ENCODE measurements around the gene CYP2E1. TPM values are rescaled to one million over a fixed set of nuclear protein-coding genes. Genes with fewer than 3 reads are reported as not detected.

Gene CYP2E1
- total RNA-seq = 1 to 10 TPM in 1 of 2 donors, under 1 TPM in 1; 0.68 to 2.2 TPM
- polyA plus RNA-seq (ENCODE audit: insufficient read length in 6 of 6) = 1 to 10 TPM; 1.5 to 3.2 (median 1.9) TPM
- long read RNA-seq, donor 1 = 0 reads
- long read RNA-seq, donor 2 = 0 reads
- long read RNA-seq, donor 3 = 0 reads
- long read RNA-seq, donor 4 = 0 reads
- long read RNA-seq, donor 5 = 0 reads
- long read RNA-seq, donor 6 = 0 reads
- long read RNA-seq, donor 7 = 0 reads
- long read RNA-seq, donor 8 = 0 reads
- long read RNA-seq, donor 9 = 0 reads
- long read RNA-seq, donor 10 = 0 reads
- long read RNA-seq, donor 11, partial matches to known transcripts = 0 of 1 reads
- long read RNA-seq, donor 11, other reads (novel, unspliced or antisense) = 0 of 1 reads
- long read RNA-seq, donor 12 = 0 reads

DNA sequence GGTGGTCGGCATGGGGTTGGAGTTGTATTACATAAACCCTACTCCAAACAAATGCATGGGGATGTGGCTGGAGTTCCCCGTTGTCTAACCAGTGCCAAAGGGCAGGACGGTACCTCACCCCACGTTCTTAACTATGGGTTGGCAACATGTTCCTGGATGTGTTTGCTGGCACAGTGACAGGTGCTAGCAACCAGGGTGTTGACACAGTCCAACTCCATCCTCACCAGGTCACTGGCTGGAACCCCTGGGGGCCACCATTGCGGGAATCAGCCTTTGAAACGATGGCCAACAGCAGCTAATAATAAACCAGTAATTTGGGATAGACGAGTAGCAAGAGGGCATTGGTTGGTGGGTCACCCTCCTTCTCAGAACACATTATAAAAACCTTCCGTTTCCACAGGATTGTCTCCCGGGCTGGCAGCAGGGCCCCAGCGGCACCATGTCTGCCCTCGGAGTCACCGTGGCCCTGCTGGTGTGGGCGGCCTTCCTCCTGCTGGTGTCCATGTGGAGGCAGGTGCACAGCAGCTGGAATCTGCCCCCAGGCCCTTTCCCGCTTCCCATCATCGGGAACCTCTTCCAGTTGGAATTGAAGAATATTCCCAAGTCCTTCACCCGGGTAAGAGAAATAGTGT is at the start of gene CYP2E1:
Gene CYP2E1 (plus strand): TSS at position 407 of the 632 bp plus-strand sequence. CDS start 33 bp downstream, at position 440.
- TF ChIP-seq, protein P1, sequence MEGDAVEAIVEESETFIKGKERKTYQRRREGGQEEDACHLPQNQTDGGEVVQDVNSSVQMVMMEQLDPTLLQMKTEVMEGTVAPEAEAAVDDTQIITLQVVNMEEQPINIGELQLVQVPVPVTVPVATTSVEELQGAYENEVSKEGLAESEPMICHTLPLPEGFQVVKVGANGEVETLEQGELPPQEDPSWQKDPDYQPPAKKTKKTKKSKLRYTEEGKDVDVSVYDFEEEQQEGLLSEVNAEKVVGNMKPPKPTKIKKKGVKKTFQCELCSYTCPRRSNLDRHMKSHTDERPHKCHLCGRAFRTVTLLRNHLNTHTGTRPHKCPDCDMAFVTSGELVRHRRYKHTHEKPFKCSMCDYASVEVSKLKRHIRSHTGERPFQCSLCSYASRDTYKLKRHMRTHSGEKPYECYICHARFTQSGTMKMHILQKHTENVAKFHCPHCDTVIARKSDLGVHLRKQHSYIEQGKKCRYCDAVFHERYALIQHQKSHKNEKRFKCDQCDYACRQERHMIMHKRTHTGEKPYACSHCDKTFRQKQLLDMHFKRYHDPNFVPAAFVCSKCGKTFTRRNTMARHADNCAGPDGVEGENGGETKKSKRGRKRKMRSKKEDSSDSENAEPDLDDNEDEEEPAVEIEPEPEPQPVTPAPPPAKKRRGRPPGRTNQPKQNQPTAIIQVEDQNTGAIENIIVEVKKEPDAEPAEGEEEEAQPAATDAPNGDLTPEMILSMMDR (IDR thresholded peaks at IDR 0.05) = no peak
- Histone ChIP-seq H3K27ac (no peak within 1 kb of the TSS), H3K4me1 (peaks cover 3 to 21% of the 10 kb centered on the region in 2 donors), H3K9me3 (peaks cover 0 to 20% of the 10 kb centered on the region in 2 donors), H3K27me3 (peaks cover 33 to 64% of the 10 kb centered on the region in 2 donors), H3K36me3 (no peaks in the 10 kb centered on the region), H3K4me3 (peak within 1 kb of the TSS in 1 of 2 donors; percentile 0)
- intact Hi-C loops (cut with DNase I) = no loop called here
- ATAC-seq (no peak), DNase-seq (no peak)

DNA sequence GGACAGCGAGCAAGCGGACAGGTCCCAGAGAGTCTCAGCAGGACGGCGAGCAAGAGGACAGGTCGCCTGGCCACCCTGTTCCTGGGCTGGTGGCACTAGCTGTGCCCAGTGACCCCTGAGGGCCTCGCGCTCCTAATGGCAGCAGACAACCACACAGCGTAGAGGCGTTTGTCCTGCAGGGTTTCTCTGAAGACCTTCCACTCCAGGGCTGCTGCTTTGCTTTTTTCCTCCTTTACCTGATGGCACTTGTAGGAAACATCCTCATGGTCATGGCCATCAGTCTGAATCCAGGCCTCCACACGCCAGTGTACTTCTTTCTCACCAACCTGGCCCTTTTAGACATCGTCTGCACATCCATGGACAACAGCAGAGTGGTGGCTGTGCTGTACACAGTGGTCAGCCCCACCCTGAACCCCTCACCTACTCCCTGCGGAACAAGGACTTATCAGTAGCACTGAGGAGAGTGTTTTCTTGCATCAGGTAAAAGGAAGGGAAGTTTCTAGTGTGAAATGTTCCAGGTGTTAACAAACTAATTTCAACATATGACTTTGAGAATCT is 46.0 kb upstream of the CYP2E1 start:
- no peak for ATAC-seq
- TF ChIP-seq, protein P1 (IDR thresholded peaks at IDR 0.05) = no peak
- intact Hi-C loops (cut with DNase I) = no loop called here
- Histone ChIP-seq H3K4me1 (no peaks in the 10 kb centered on the region), H3K27ac (no peak overlapping the region), H3K9me3 (peaks cover 0 to 33% of the 10 kb centered on the region in 2 donors), H3K27me3 (no peaks in the 10 kb centered on the region), H3K4me3 (no peak overlapping the region), H3K36me3 (no peaks in the 10 kb centered on the region)
- DNase-seq = peak in 1 of 4 donors; percentile 43

DNA sequence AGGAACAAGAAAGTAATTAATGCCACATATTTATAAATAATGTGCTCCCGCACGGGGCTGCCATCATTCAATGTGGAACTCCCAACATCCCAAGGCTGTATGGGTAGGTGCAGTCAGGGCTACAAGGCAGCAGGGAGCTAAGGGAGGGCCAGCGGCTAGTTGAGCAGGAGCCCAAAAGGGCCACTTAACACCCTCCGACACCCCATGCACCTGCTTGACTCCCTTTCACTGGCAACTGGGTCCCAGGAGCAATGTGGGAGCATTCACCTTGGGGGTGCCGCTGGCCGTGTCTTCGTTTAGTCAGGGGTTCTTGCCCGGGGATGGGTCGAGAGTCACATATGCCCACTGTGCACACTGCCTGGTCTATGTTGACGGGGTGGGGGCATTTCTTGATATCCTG is 45.5 kb upstream of the CYP2E1 start:
- Histone ChIP-seq H3K27me3 (no peaks in the 10 kb centered on the region), H3K27ac (no peak overlapping the region), H3K4me3 (no peak overlapping the region), H3K36me3 (no peaks in the 10 kb centered on the region), H3K4me1 (no peaks in the 10 kb centered on the region), H3K9me3 (peaks cover 0 to 38% of the 10 kb centered on the region in 2 donors)
- intact Hi-C loops (cut with DNase I) = no loop called here
- ATAC-seq (no peak), DNase-seq (peak in 1 of 4 donors; percentile 34)
- TF ChIP-seq, protein P1 (IDR thresholded peaks at IDR 0.05) = no peak

DNA sequence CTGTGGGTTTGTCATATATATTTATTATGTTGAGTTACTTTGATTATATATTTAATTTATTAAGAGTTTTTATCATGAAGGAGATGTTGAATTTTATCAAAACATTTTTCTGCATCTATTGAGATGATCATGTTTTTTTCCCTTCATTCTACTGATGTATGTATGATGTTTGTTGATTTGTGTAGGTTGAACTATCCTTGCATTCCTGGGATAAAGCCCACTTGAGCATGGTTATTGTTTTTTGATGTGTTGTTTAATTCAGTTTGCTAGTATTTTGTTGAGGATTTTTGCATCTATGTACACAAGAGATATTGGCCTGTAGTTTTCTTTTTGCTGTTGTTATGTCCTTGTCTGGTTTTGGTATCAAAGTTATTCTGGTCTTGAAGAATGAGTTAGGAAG is 42.3 kb upstream of the CYP2E1 start:
- Histone ChIP-seq H3K27me3 (no peaks in the 10 kb centered on the region), H3K27ac (no peak overlapping the region), H3K9me3 (peaks cover 0 to 63% of the 10 kb centered on the region in 2 donors), H3K36me3 (no peaks in the 10 kb centered on the region), H3K4me3 (no peak overlapping the region), H3K4me1 (no peaks in the 10 kb centered on the region)
- DNase-seq = no peak
- no peak for ATAC-seq
- TF ChIP-seq, protein P1 (IDR thresholded peaks at IDR 0.05) = no peak
- intact Hi-C loops (cut with DNase I) = no loop called here

DNA sequence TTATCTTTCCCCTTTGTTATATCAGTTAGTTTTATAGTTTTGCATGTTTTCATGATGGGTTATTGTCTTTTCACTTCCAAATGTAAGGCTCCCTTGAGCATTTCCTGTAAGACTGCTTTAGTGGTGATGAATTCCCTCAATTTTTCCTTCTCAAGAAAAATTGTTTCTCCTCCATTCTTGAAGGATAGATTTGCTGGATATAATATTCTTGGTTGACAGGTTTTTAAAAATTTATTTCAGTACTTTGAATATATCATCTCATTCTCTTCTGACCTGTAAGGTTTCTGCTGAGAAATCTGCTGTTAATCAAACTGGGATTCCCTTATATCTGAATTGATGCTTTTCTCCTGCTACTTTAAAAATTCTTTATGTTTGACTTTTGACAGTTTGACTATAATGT is 40.1 kb upstream of the CYP2E1 start:
- no peaks in the 10 kb centered on the region for H3K27me3 ChIP-seq
- no peak for ATAC-seq
- intact Hi-C loops (cut with DNase I) = no loop called here

More for the DNA sequence above, 40.1 kb upstream of the CYP2E1 start:
- no peak for DNase-seq
- TF ChIP-seq, protein P1 (IDR thresholded peaks at IDR 0.05) = no peak
- H3K36me3 ChIP-seq = no peaks in the 10 kb centered on the region
- no peak overlapping the region for H3K27ac ChIP-seq
- H3K9me3 ChIP-seq = peaks cover 0 to 62% of the 10 kb centered on the region in 2 donors
- no peaks in the 10 kb centered on the region for H3K4me1 ChIP-seq
- no peak overlapping the region for H3K4me3 ChIP-seq
